ENCODE data around the gene BAD.

Gene BAD

DNA sequence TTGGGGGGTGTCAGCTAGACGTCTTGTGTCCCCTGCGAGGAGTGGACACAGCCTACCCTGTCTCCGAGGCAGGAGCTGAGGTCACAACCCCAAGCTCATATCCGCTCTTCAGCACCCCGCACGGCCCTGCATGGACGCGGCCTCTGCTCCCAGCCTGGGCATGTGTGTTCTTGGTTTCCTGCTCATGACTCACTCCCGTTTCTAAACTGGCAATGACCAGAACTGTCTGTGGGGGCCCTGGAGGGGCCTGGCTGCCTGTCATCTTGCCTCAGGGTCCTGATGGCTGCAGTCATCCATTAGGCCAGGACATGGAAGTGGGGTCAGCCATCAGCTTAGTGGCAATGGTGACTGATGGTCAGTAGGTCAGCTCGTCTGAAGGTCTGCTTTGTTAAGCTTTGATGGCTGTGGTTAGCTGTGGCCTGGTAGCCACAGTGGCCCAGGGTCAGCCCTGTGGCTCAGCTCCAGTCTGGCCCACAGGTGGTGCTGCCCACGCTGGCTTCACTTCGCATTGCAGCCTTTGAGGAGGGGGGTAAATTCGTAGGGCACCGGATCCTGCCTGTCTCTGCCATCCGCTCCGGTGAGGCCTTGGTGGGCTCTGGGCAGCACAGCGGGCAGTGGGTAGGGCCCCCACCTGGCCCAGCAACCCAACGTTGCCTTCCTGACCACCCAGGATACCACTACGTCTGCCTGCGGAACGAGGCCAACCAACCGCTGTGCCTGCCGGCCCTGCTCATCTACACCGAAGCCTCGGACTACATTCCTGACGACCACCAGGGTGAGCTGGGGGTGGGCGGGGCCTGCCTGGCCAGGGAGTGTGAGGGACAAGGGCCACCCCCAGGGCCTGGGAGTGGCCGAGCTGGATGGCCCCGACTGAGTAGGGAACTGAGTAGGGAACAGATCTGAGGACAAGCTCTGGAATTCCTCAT lies 21.2 kb downstream of the BAD start:
- TF ChIP-seq, protein P1, sequence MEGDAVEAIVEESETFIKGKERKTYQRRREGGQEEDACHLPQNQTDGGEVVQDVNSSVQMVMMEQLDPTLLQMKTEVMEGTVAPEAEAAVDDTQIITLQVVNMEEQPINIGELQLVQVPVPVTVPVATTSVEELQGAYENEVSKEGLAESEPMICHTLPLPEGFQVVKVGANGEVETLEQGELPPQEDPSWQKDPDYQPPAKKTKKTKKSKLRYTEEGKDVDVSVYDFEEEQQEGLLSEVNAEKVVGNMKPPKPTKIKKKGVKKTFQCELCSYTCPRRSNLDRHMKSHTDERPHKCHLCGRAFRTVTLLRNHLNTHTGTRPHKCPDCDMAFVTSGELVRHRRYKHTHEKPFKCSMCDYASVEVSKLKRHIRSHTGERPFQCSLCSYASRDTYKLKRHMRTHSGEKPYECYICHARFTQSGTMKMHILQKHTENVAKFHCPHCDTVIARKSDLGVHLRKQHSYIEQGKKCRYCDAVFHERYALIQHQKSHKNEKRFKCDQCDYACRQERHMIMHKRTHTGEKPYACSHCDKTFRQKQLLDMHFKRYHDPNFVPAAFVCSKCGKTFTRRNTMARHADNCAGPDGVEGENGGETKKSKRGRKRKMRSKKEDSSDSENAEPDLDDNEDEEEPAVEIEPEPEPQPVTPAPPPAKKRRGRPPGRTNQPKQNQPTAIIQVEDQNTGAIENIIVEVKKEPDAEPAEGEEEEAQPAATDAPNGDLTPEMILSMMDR (conservative IDR thresholded peaks at IDR 0.05; ENCODE audit: low read depth, low read length), result no peak
- DNase-seq (ENCODE audit: low read depth), result no peak
- no peak overlapping the region for H3K4me3 ChIP-seq (ENCODE audit: low read length)

DNA sequence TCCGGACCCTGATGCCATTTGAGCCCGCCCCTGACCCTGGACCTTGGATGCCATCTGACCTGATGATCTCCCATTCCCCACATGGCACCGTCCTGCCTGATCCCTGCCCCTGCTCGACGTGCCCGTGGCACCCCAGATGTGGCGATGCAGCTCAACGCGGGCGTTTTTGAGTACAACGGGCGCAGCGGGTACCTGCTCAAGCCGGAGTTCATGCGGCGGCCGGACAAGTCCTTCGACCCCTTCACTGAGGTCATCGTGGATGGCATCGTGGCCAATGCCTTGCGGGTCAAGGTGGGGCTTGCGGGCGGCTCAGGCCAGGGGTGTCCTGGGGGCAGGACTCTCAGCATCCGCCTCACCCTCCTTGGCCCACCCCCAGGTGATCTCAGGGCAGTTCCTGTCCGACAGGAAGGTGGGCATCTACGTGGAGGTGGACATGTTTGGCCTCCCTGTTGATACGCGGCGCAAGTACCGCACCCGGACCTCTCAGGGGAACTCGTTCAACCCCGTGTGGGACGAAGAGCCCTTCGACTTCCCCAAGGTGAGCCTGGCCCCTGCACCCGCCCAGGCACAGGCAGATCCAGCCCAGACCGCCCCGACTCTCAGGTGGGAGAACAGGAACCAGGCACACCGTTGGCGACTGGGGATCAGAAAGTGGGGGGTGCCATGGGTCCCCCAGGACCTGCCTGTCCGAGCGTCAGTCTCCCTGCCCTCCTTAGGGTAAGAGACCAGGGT lies 22.0 kb downstream of the BAD start:
- no peak overlapping the region for H3K4me3 ChIP-seq (ENCODE audit: low read length)
- no peak for DNase-seq (ENCODE audit: low read depth)
- TF ChIP-seq, protein P1 (conservative IDR thresholded peaks at IDR 0.05; ENCODE audit: low read depth, low read length), result no peak

DNA sequence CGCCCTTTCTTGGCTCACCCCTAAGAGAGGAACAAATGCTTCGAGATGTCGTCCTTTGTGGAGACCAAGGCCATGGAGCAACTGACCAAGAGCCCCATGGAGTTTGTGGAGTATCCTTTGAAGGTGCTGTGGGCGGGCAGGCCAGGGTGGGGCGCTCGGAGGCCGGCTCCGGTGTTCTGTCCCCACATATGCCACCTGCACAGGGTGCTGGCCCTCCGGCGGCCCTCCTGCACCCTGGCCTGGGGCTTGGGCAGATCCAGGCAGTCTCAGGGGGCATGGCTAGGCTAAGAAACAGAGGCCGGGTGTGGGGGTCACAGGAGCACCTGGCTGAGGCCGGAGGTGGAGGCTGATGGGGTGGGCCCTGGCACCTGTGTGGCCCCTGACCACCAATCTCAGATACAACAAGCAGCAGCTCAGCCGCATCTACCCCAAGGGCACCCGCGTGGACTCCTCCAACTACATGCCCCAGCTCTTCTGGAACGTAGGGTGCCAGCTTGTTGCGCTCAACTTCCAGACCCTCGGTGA lies 22.8 kb downstream of the BAD start:
- no peak overlapping the region for H3K4me3 ChIP-seq (ENCODE audit: low read length)
- TF ChIP-seq, protein P1 (conservative IDR thresholded peaks at IDR 0.05; ENCODE audit: low read depth, low read length), result no peak
- no peak for DNase-seq (ENCODE audit: low read depth)

DNA sequence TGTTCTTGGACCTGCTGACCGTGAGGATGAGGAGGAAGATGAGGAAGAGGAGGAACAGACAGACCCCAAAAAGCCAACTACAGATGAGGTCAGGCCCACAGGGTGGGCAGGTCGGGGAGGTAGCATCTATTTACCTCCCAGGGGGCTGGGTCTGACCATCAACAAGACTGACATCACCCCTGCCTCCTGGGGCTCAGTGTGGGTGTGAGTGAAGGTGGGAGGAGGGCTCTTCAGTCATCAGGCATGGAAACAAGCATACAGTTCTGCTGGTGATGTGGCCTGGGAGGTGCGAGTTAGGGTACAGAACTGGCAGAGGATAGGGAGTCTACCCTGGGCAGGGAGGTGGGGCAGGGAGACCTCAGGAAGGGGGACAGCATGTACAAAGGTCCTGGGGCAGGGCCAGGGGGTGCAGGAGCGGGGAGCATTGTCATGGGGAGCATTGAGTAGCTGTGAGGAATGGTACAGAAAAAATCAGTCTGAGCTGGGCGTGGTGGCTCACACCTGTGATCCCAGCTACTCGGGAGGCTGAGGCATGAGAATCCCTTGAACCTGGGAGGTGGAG lies 24.2 kb downstream of the BAD start:
- TF ChIP-seq, protein P1 (conservative IDR thresholded peaks at IDR 0.05; ENCODE audit: low read depth, low read length), result no peak
- no peak overlapping the region for H3K4me3 ChIP-seq (ENCODE audit: low read length)
- no peak for DNase-seq (ENCODE audit: low read depth)

DNA sequence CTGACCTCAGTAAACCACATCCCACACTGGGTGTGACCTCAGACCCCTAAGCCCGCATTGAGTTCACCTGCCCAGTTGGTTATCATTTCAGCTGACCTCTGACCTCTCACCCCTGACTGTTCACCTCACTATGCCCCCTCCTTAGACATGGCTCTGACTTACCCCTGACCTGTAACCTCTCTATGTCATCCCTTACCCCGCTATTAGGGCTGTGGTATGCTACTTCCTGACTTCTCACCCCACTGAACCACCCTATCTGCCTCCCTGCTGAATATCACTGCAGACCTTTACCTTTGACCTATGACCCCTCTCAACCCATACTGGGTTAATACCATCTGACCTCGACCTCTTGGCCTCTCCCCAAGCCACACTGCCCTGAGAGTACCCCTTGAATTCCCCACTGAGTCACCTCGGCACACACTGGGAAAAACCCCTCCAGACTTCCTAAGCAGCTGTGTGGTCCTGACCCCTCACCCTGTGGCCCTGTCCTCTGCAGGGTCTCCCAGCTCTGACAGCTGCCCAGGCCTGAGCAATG lies 24.9 kb downstream of the BAD start:
- DNase-seq (ENCODE audit: low read depth), result no peak

DNA sequence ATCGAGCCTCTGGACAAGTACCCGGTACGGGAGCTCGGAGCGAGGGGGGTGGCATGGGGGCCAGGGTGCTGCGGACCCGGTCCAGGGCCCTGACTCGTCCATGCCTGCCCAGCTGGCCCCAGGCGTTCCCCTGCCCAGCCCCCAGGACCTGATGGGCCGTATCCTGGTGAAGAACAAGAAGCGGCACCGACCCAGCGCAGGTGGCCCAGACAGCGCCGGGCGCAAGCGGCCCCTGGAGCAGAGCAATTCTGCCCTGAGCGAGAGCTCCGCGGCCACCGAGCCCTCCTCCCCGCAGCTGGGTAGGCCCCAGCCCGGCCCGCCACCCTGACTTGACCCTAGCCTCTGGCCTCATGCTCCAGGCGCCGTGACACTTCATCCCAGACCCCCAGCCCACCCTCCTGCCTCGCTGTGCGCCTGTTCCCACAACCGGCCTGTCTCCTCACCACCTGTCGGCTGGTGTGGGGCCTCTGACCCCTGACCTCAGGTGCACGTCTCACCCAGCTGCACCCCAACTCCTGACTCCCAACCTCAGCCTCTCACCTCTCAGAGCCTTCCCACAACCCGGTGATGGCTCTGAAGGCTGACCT lies 25.4 kb downstream of the BAD start:
- TF ChIP-seq, protein P1 (conservative IDR thresholded peaks at IDR 0.05; ENCODE audit: low read depth, low read length), result no peak
- no peak overlapping the region for H3K4me3 ChIP-seq (ENCODE audit: low read length)
- DNase-seq (ENCODE audit: low read depth), result no peak

More for the DNA sequence above, 24.9 kb downstream of the BAD start:
- no peak overlapping the region for H3K4me3 ChIP-seq (ENCODE audit: low read length)
- TF ChIP-seq, protein P1 (conservative IDR thresholded peaks at IDR 0.05; ENCODE audit: low read depth, low read length), result no peak

All from retinal pigment epithelial cell (primary cell).